HG02642 (cell line): ENCODE results near the gene ZNF287.
"Not testable (repeated sequence)": the region's sequence is repeated elsewhere in the genome, so short reads cannot be mapped to it uniquely, and the experiment has no call there.

Experiments
- ATAC-seq: cut with Tn5 transposase; IDR thresholded peaks from one replicate; pipeline ENCODE4 v1.9.1; 2021; ENCODE audit warnings: mild to moderate bottlenecking; ENCODE audit not compliant: unreplicated experiment, poor library complexity

ZNF287 gene

GRCh38 chr17:16568541-16569357, at the start of gene ZNF287:
ZNF287 (minus strand) TSS chr17:16569204; CDS start chr17:16567731, 1,473 bp downstream.
- peak; percentile 94 for ATAC-seq

GRCh38 chr17:16617481-16618060, 48.6 kb upstream of the ZNF287 start:
- no peak for ATAC-seq

- no peak for ATAC-seq
Observed at GRCh38 chr17:16599537-16599936, 30.5 kb upstream of the ZNF287 start.

GRCh38 chr17:16593356-16594102, 24.5 kb upstream of the ZNF287 start:
- no peak for ATAC-seq

GRCh38 chr17:16589097-16589969, 20.3 kb upstream of the ZNF287 start:
- peak; percentile 91 for ATAC-seq

GRCh38 chr17:16585796-16586195, 16.8 kb upstream of the ZNF287 start:
- no peak for ATAC-seq

- peak; percentile 55 for ATAC-seq
Observed at GRCh38 chr17:16584273-16584995, 15.4 kb upstream of the ZNF287 start.

- ATAC-seq, result no peak
Observed at GRCh38 chr17:16583781-16584180, 14.8 kb upstream of the ZNF287 start.

GRCh38 chr17:16573466-16573865, 4.5 kb upstream of the ZNF287 start:
- no peak for ATAC-seq

- ATAC-seq, result peak; percentile 25
Observed at GRCh38 chr17:16569358-16569712, 331 bp upstream of the ZNF287 start.

GRCh38 chr17:16552637-16553045, 16.4 kb downstream of the ZNF287 start:
- no peak for ATAC-seq

GRCh38 chr17:16551878-16552636, 16.9 kb downstream of the ZNF287 start:
- ATAC-seq, result no peak

- no peak for ATAC-seq
Observed at GRCh38 chr17:16537130-16537458, 31.9 kb downstream of the ZNF287 start.

GRCh38 chr17:16534236-16534635, 34.8 kb downstream of the ZNF287 start:
- ATAC-seq, result no peak

GRCh38 chr17:16529906-16530305, 39.1 kb downstream of the ZNF287 start:
- no peak for ATAC-seq

- no peak for ATAC-seq
Observed at GRCh38 chr17:16527298-16527697, 41.7 kb downstream of the ZNF287 start.

- not testable (repeated sequence) for ATAC-seq
Observed at GRCh38 chr17:16525556-16525955, 43.4 kb downstream of the ZNF287 start.

GRCh38 chr17:16521070-16521727, 47.8 kb downstream of the ZNF287 start:
- ATAC-seq, result no peak

- no peak for ATAC-seq
Observed at GRCh38 chr17:16519021-16519420, 50.0 kb downstream of the ZNF287 start.
